ENCODE results near the gene IL17RA. TPM values are rescaled to one million over a fixed set of nuclear protein-coding genes. Genes with fewer than 3 reads are reported as not detected.
A peak's percentile ranks its signal among the peaks of the same experiment; 100 is the strongest.

The IL17RA gene
- total RNA-seq, 1 donor from 2014 or later: 10.9 TPM

- no peak for ATAC-seq
- DNase-seq (ENCODE audit: missing footprints): no peak
- intact Hi-C loops (cut with DNase I): no loop called here
These were observed 15.8 kb downstream of the IL17RA start for GRCh38 chr22:17100621-17101020.

- no peak for ATAC-seq
- DNase-seq (ENCODE audit: missing footprints): no peak
- intact Hi-C loops (cut with DNase I): no loop called here
These were observed 16.9 kb downstream of the IL17RA start for GRCh38 chr22:17101475-17102296.

GRCh38 chr22:17102297-17102667 is 17.5 kb downstream of the IL17RA start:
- intact Hi-C loops (cut with DNase I): no loop called here
- no peak for ATAC-seq
- DNase-seq (ENCODE audit: missing footprints): no peak

- intact Hi-C loops (cut with DNase I): no loop called here
- ATAC-seq (no peak), DNase-seq (ENCODE audit: missing footprints) (no peak)
These were observed 18.6 kb downstream of the IL17RA start for GRCh38 chr22:17103351-17103750.

GRCh38 chr22:17104336-17104935 is 19.6 kb downstream of the IL17RA start:
- intact Hi-C loops (cut with DNase I): no loop called here
- no peak for DNase-seq (ENCODE audit: missing footprints)

GRCh38 chr22:17105143-17106129 is 20.6 kb downstream of the IL17RA start:
- ATAC-seq (no peak), DNase-seq (ENCODE audit: missing footprints) (no peak)
- intact Hi-C loops (cut with DNase I): no loop called here

More at GRCh38 chr22:17104336-17104935, 19.6 kb downstream of the IL17RA start:
- no peak for ATAC-seq

GRCh38 chr22:17106161-17106784 is 21.5 kb downstream of the IL17RA start:
- ATAC-seq (peak; percentile 45), DNase-seq (ENCODE audit: missing footprints) (no peak)
- intact Hi-C loops (cut with DNase I): no loop called here

- intact Hi-C loops (cut with DNase I): no loop called here
- DNase-seq (ENCODE audit: missing footprints): no peak
- peak; percentile 58 for ATAC-seq
These were observed 22.2 kb downstream of the IL17RA start for GRCh38 chr22:17106785-17107546.

- intact Hi-C loops (cut with DNase I): no loop called here
- ATAC-seq: no peak
- DNase-seq (ENCODE audit: missing footprints): no peak
These were observed 22.7 kb downstream of the IL17RA start for GRCh38 chr22:17107547-17107810.

- no peak for ATAC-seq
- intact Hi-C loops (cut with DNase I): no loop called here
- no peak for DNase-seq (ENCODE audit: missing footprints)
These were observed 23.7 kb downstream of the IL17RA start for GRCh38 chr22:17108256-17109112.

GRCh38 chr22:17109113-17109865 is 24.5 kb downstream of the IL17RA start:
- ATAC-seq: no peak
- DNase-seq (ENCODE audit: missing footprints): peak; percentile 64
- intact Hi-C loops (cut with DNase I): no loop called here

GRCh38 chr22:17109976-17110375 is 25.2 kb downstream of the IL17RA start:
- no peak for ATAC-seq

GRCh38 chr22:17110791-17111550 is 26.2 kb downstream of the IL17RA start:
- DNase-seq (ENCODE audit: missing footprints) (no peak), ATAC-seq (no peak)
- intact Hi-C loops (cut with DNase I): no loop called here

More at GRCh38 chr22:17109976-17110375, 25.2 kb downstream of the IL17RA start:
- intact Hi-C loops (cut with DNase I): no loop called here
- DNase-seq (ENCODE audit: missing footprints): no peak

GRCh38 chr22:17112491-17113042 is 27.8 kb downstream of the IL17RA start:
- intact Hi-C loops (cut with DNase I): no loop called here
- ATAC-seq: no peak
- no peak for DNase-seq (ENCODE audit: missing footprints)

GRCh38 chr22:17113600-17113999 is 28.8 kb downstream of the IL17RA start:
- ATAC-seq: no peak
- DNase-seq (ENCODE audit: missing footprints): no peak
- intact Hi-C loops (cut with DNase I): no loop called here

Measured in Right ventricle myocardium inferior (tissue), 1 donor.